ENCODE results near the gene RPS15. TPM values are rescaled to one million over a fixed set of nuclear protein-coding genes. Genes with fewer than 3 reads are reported as not detected.
"Not testable (repeated sequence)": the region's sequence is repeated elsewhere in the genome, so short reads cannot be mapped to it uniquely, and the experiment has no call there.

RPS15 gene
- total RNA-seq, 2 experiments from 2014 or later: 1,438 to 1,457 TPM

GRCh38 chr19:1470305-1471009 is 32.3 kb downstream of the RPS15 start:
- H3K4me3 Mint-ChIP-seq: peak overlapping the region; percentile 61
- no peaks in the 10 kb centered on the region for H3K9me3 Mint-ChIP-seq
- H3K27ac Mint-ChIP-seq: no peak overlapping the region
- H3K4me1 Mint-ChIP-seq: peaks cover 3% of the 10 kb centered on the region
- H3K36me3 Mint-ChIP-seq: no peaks in the 10 kb centered on the region
- POLR2A ChIA-PET: interaction anchor here (1.0 kb wide), 1 partner anchor 21 kb away, joined by 3 read pairs; no protein-coding TSS in a partner anchor
- peak; percentile 66 for ATAC-seq (ENCODE audit: low read depth)
- peaks cover 15% of the 10 kb centered on the region for H3K27me3 Mint-ChIP-seq
- peak; percentile 79 for DNase-seq

- H3K27ac Mint-ChIP-seq: no peak overlapping the region
- ATAC-seq (ENCODE audit: low read depth) (peak; percentile 38), DNase-seq (no peak)
- peak overlapping the region; percentile 51 for H3K4me3 Mint-ChIP-seq
- H3K4me1 Mint-ChIP-seq: peaks cover 3% of the 10 kb centered on the region
- H3K27me3 Mint-ChIP-seq: peaks cover 15% of the 10 kb centered on the region
- H3K9me3 Mint-ChIP-seq: no peaks in the 10 kb centered on the region
- POLR2A ChIA-PET: interaction anchor here (0.9 to 1.4 kb wide), 3 partner anchors 15 to 21 kb away, joined by 3 to 5 read pairs (median 3); partner anchors contain the start of gene PCSK4
- no peaks in the 10 kb centered on the region for H3K36me3 Mint-ChIP-seq
These were observed 32.9 kb downstream of the RPS15 start for GRCh38 chr19:1471010-1471514.

- H3K27ac Mint-ChIP-seq: no peak overlapping the region
- POLR2A ChIA-PET: interaction anchor here (0.9 to 1.4 kb wide), 2 partner anchors 16 to 18 kb away, joined by 3 to 5 read pairs; partner anchors contain the start of gene PCSK4
- H3K4me1 Mint-ChIP-seq: peaks cover 3% of the 10 kb centered on the region
These were observed 33.4 kb downstream of the RPS15 start for GRCh38 chr19:1471515-1472160.

GRCh38 chr19:1472231-1473084 is 34.3 kb downstream of the RPS15 start:
- Mint-ChIP-seq H3K4me1 (peaks cover 6% of the 10 kb centered on the region), H3K36me3 (no peaks in the 10 kb centered on the region), H3K4me3 (no peak overlapping the region), H3K27me3 (peaks cover 12% of the 10 kb centered on the region), H3K9me3 (no peaks in the 10 kb centered on the region), H3K27ac (no peak overlapping the region)
- no peak for ATAC-seq (ENCODE audit: low read depth)
- DNase-seq: no peak
- POLR2A ChIA-PET: interaction anchor here (0.9 to 1.4 kb wide), 2 partner anchors 17 to 18 kb away, joined by 3 to 5 read pairs; partner anchors contain the start of gene PCSK4

More at GRCh38 chr19:1471515-1472160, 33.4 kb downstream of the RPS15 start:
- no peak for DNase-seq
- Mint-ChIP-seq H3K4me3 (no peak overlapping the region), H3K27me3 (peaks cover 14% of the 10 kb centered on the region), H3K36me3 (no peaks in the 10 kb centered on the region), H3K9me3 (no peaks in the 10 kb centered on the region)
- no peak for ATAC-seq (ENCODE audit: low read depth)

- POLR2A ChIA-PET: no interaction called here
- peaks cover 7% of the 10 kb centered on the region for H3K4me1 Mint-ChIP-seq
- H3K4me3 Mint-ChIP-seq: no peak overlapping the region
- H3K27ac Mint-ChIP-seq: no peak overlapping the region
- DNase-seq (no peak), ATAC-seq (ENCODE audit: low read depth) (no peak)
- H3K27me3 Mint-ChIP-seq: peaks cover 11% of the 10 kb centered on the region
- H3K36me3 Mint-ChIP-seq: no peaks in the 10 kb centered on the region
- H3K9me3 Mint-ChIP-seq: no peaks in the 10 kb centered on the region
These were observed 35.1 kb downstream of the RPS15 start for GRCh38 chr19:1473085-1473851.

- no peak overlapping the region for H3K4me3 Mint-ChIP-seq
- peaks cover 10% of the 10 kb centered on the region for H3K4me1 Mint-ChIP-seq
- H3K27me3 Mint-ChIP-seq: peaks cover 7% of the 10 kb centered on the region
- H3K9me3 Mint-ChIP-seq: no peaks in the 10 kb centered on the region
- no peak for DNase-seq
- peaks cover 2% of the 10 kb centered on the region for H3K36me3 Mint-ChIP-seq
- no peak overlapping the region for H3K27ac Mint-ChIP-seq
- POLR2A ChIA-PET: no interaction called here
- ATAC-seq (ENCODE audit: low read depth): no peak
These were observed 36.0 kb downstream of the RPS15 start for GRCh38 chr19:1474011-1474764.

GRCh38 chr19:1474765-1475351 is 36.7 kb downstream of the RPS15 start:
- ATAC-seq (ENCODE audit: low read depth) (no peak), DNase-seq (no peak)
- H3K4me3 Mint-ChIP-seq: no peak overlapping the region
- peaks cover 2% of the 10 kb centered on the region for H3K36me3 Mint-ChIP-seq
- peaks cover 7% of the 10 kb centered on the region for H3K27me3 Mint-ChIP-seq
- H3K9me3 Mint-ChIP-seq: no peaks in the 10 kb centered on the region
- H3K27ac Mint-ChIP-seq: no peak overlapping the region
- POLR2A ChIA-PET: interaction anchor here (0.5 to 1.1 kb wide), 3 partner anchors 8 to 471 kb away, joined by 3 to 4 read pairs (median 4); no protein-coding TSS in a partner anchor
- peaks cover 11% of the 10 kb centered on the region for H3K4me1 Mint-ChIP-seq

GRCh38 chr19:1475751-1476437 is 37.7 kb downstream of the RPS15 start:
- H3K9me3 Mint-ChIP-seq: no peaks in the 10 kb centered on the region
- ATAC-seq (ENCODE audit: low read depth): no peak
- no peak overlapping the region for H3K4me3 Mint-ChIP-seq
- H3K36me3 Mint-ChIP-seq: peaks cover 2% of the 10 kb centered on the region
- DNase-seq: no peak
- H3K27me3 Mint-ChIP-seq: peaks cover 4% of the 10 kb centered on the region
- POLR2A ChIA-PET: interaction anchor here (0.5 to 1.1 kb wide), 2 partner anchors 9 to 469 kb away, joined by 4 read pairs; no protein-coding TSS in a partner anchor
- H3K4me1 Mint-ChIP-seq: peaks cover 10% of the 10 kb centered on the region
- no peak overlapping the region for H3K27ac Mint-ChIP-seq

GRCh38 chr19:1477056-1477455 is 38.9 kb downstream of the RPS15 start:
- POLR2A ChIA-PET: interaction anchor here (0.9 to 1.2 kb wide), 2 partner anchors 8 to 68 kb away, joined by 3 read pairs; no protein-coding TSS in a partner anchor
- H3K4me1 Mint-ChIP-seq; H3K27me3 Mint-ChIP-seq; H3K9me3 Mint-ChIP-seq; H3K36me3 Mint-ChIP-seq; DNase-seq; ATAC-seq (ENCODE audit: low read depth); H3K27ac Mint-ChIP-seq: not testable (repeated sequence)
- peak overlapping the region; percentile 100 for H3K4me3 Mint-ChIP-seq

- Mint-ChIP-seq H3K4me1 (peaks cover 8% of the 10 kb centered on the region), H3K4me3 (peak within 1 kb of the TSS; percentile 100), H3K9me3 (no peaks in the 10 kb centered on the region), H3K27ac (peak within 1 kb of the TSS; percentile 98), H3K27me3 (no peaks in the 10 kb centered on the region), H3K36me3 (peaks cover 2% of the 10 kb centered on the region)
- POLR2A ChIA-PET: no interaction called here
- peak; percentile 88 for ATAC-seq (ENCODE audit: low read depth)
- peak; percentile 94 for DNase-seq
These were observed 40.9 kb downstream of the RPS15 start, which contains the start of gene C19orf25 for GRCh38 chr19:1478934-1479707. C19orf25 (minus strand) TSS chr19:1479215; CDS start chr19:1478903, 312 bp downstream.
